HG03175 (cell line): ENCODE data around the gene ACADL.

Source experiments
- ATAC-seq: cut with Tn5 transposase; IDR thresholded peaks from one replicate; pipeline ENCODE4 v1.9.1; 2021; ENCODE audit warnings: mild to moderate bottlenecking, moderate library complexity; ENCODE audit not compliant: unreplicated experiment

ACADL gene

DNA sequence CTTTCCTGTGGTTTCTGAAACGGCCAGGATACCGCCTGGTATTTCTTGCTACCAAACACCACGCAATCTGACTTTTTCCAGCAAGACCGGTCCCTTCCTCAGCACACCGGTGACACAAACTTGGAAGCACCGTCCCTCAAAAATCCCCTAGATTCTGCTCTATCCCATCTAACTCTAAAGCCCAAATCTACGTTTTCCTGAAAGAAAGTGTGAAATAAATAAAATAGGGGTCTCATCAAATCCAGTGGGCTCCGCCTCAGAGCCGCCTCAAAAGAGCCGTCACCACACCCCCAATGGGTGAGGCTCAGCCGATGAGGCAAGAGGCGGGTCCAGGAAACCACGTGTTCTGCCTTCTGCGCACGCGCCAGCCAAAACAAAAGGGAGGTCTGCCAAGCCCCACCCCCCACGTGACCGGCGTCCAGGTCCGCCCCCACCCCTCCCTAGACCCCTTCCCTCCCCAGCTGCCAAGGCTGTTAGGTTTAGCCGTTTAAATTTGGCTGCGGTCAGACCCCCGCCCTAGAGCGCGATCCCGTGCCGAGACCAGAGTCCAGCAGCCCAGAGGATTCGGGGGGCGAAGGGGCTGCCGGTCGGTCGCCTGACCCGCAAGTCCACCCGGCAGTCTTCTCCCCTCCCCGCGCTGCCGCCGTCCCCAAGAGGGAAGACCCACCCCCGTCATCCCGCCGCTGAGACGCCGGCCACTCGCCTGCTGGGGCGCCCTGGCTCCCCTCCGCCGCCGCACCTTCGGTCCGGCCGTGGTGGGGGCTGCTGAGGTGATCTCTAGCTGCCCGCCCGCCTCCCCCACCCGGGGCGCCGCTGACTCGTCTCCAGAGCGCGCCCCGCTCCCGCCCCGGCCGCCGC lies 54.6 kb downstream of the ACADL start:
- ATAC-seq: peak; percentile 71

DNA sequence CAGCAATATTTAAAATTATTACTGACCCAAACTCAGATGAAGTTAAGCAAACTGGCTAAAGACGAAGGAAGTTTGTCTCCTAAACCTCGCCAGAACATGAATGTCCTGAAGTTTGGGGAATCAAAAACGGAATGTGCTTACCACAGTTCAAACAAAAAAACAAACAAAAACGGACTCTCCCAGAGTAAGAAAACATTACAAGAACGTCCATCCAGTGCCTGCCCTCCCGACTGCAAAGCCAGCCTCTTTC lies 55.1 kb downstream of the ACADL start:
- ATAC-seq: no peak

DNA sequence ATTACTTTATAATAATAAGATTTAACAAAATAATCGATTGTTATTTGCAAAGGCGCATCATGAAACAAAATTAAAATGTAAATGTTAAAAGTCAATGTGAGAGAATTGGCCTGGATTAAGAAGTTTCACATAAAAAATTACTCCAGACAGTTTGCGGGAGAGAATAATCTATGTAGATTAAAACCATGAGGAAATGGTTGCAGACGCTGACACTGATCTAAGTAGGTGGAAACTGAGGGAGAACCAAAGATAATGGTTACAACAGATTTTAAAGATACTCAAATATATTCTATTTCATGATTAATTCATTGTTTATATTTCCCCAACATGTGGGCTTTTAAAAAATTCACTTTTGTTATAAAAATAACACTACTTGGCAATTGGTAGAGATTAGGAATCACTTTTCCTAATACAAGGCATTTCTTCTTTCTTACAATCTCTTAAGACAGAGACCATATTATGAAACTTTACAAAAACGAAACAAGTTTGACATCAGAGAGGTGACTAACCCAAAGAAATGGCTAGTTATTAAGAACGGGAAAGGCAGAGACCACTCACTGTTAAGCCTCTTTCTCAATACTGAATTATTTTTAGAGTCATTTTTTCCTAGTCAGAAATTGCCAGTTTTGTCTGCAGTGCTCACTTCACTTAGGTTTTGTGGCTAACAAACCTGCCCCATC lies 55.6 kb downstream of the ACADL start:
- peak; percentile 18 for ATAC-seq

DNA sequence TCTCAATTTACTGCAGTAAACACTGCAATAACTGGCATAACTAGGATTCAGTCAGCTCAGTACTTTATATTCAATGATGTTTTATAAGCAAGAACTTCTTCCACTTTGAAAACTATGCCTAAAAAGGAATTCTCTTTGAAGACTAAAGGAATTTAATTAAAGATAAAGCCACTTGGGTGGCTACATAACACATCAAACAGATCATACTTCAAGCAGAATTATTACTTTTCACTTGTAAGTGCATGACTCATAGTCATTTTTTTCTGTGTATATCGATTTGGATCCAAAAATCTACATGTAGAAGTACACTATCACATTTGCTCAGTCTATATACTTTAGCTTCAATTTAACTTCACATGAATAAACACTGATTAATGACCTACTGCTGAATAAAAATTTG lies 58.0 kb downstream of the ACADL start:
- no peak for ATAC-seq

DNA sequence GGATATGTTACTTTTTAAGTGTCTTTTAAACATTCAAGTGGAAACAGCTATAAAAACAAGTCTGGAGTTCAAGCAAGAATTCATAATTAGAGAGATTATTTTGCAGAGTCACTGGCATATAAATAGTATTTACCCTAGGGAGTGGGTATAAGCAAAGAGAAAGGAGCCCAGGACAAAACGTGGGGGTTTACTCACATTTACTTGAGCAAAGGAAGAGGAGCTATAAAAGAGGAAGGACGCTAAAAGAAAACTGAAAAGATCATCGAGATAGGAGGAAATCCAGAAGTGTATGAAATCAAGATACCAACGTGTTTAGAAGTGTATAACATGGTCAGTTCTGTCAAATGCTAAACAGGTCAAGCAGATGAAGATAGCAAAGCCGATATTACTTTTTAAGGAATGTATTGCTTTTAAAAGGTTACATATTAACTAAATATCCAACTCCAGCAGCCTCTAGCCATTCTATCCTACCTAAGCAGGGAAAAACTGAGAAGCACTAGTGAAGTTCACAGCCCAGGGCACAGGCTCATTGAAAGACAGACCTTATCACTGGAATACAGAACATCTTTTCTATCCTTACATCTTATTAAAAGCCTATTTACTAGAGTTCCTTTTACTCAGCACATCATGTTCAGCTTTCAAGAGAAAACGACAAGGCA lies 62.7 kb downstream of the ACADL start:
- ATAC-seq: no peak

DNA sequence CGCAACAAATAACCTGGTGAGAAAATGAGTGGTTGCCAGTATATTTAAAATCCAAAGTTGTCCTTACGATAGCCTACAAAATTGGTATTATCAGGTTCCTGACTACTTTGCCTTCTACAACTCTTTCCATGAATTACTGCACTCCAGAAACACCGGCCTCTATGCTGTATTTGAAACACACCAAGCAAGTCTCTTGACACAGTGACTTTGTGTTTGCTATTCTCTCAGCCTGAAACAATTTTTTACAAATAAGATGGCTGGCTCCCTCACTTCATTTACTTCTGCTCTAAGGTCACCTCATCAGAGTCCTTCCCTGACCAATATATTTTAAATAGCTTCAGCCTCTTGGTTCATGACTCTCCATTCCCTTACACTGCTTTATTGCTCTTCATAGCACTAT lies 66.2 kb downstream of the ACADL start:
- no peak for ATAC-seq

DNA sequence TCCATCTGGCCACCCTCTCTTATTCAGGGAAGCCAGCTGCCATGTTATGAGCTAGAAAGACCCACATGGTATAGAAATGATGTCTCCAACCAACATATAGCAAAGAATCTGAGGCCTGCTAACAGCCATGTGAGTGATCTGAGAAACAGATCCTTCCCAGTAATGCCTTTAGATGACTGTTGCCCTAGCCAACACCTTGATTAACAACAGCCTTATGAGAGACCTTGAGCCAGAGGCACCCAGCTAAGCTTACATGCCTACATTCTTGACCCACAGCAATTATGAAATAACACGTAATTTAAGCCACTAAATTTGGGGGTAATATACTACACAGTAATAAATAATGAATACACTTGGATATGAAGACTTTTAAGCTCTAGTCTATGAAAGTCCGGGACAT lies 67.0 kb downstream of the ACADL start:
- no peak for ATAC-seq

DNA sequence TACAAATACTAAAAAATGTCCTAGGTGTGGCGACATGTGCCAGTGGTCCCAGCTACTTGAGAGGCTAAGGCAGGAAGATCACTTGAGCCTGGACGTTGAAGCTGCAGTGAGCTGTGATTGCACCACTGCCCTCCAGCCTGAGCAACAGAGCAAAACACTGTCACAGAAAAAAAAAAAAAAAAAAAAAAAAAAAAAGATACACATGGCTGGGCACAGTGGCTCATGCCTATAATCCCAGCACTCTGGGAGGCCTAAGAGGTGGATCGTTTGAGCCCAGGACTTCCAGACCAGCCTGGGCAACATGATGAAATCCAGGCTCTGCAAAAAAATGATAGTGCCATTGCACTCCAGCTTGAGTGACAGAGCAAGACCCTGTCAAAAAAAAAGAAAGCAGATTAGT lies 67.7 kb downstream of the ACADL start:
- no peak for ATAC-seq

DNA sequence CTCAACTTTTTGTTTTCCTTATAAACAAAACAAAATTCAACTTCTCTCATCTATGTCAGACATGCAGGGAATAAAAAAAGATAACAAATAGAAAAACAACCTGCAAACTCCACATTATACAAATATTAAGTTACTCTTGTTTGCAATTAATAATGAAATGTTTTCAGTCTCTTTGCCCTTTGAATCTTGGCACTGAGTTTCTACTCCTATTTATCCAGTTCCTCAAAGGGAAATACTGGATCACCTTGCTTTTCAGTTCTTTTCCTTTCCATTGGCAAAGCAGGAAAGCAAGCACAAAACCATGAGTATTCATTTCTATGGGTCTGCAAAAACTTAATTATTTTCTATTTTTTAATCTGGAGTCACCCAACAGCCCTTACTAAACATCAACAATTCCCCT lies 77.6 kb downstream of the ACADL start:
- ATAC-seq: no peak
